Vagina (tissue), 2 donors: Measurements from ENCODE around the gene E2F1.

Source experiments
- CTCF ChIP-seq, 3 experiments: fragments of 450-650 bp in 2 of 3; fragments of 200-600 bp in 1 of 3; sonication (generic) in 1 of 3; IDR thresholded peaks; one replicate each; pipeline ENCODE4 v1.5.1; 2017 to 2019; ENCODE audit warnings: antibody characterized with exemption in 3 of 3, mild to moderate bottlenecking in 2 of 3, moderate library complexity in 2 of 3
- POLR2A ChIP-seq, 2 donors: fragments of 450-650 bp; IDR thresholded peaks; one replicate each; pipeline ENCODE4 v1.6.1; 2017; ENCODE audit warnings: antibody characterized with exemption in 2 of 2, mild to moderate bottlenecking in 2 of 2, moderate library complexity in 2 of 2
- POLR2AphosphoS5 ChIP-seq, 2 donors: sonication (generic); formaldehyde crosslinking; IDR thresholded peaks; one replicate each; pipeline ENCODE4 v1.9.0; 2017; ENCODE audit warnings: antibody characterized with exemption in 2 of 2, mild to moderate bottlenecking in 2 of 2, low read depth in 1 of 2; ENCODE audit not compliant: insufficient read depth in 1 of 2

GRCh38 chr20:33689973-33690372 lies 3.8 kb upstream of the E2F1 start:
- no peak for TF ChIP-seq CTCF (IDR thresholded peaks at IDR 0.05)
- no peak for TF ChIP-seq POLR2AphosphoS5 (IDR thresholded peaks at IDR 0.05; ENCODE audit: insufficient read depth in 1 of 2, low read depth in 1 of 2)
- TF ChIP-seq POLR2A (IDR thresholded peaks at IDR 0.05), result no peak
